Kasumi-1 (cell line): ENCODE results near the gene ADAMTSL5.
"Not testable (repeated sequence)": the region's sequence is repeated elsewhere in the genome, so short reads cannot be mapped to it uniquely, and the experiment has no call there.

ENCODE experiments used
- DNase-seq, 2 experiments: peaks; one replicate each; lab custom pipeline; 2025; lab: John Stamatoyannopoulos, UW

ADAMTSL5 gene

GRCh38 chr19:1512671-1513498 lies at the start of gene ADAMTSL5:
TSS of gene ADAMTSL5 (minus strand) at chr19:1513019. CDS start at chr19:1510943, 2,076 bp downstream.
- DNase-seq: no peak

- DNase-seq: no peak
Measured at GRCh38 chr19:1561236-1561842, 48.5 kb upstream of the ADAMTSL5 start.

- DNase-seq: no peak
Measured at GRCh38 chr19:1560286-1560882, 47.6 kb upstream of the ADAMTSL5 start.

- DNase-seq: no peak
Measured at GRCh38 chr19:1558552-1558951, 45.7 kb upstream of the ADAMTSL5 start.

GRCh38 chr19:1556390-1557070 lies 43.7 kb upstream of the ADAMTSL5 start:
- no peak for DNase-seq

GRCh38 chr19:1555487-1556389 lies 42.9 kb upstream of the ADAMTSL5 start:
- DNase-seq: no peak

GRCh38 chr19:1554968-1555367 lies 42.1 kb upstream of the ADAMTSL5 start:
- DNase-seq: no peak

- no peak for DNase-seq
Measured at GRCh38 chr19:1553415-1553814, 40.6 kb upstream of the ADAMTSL5 start.

GRCh38 chr19:1551068-1552040 lies 38.5 kb upstream of the ADAMTSL5 start:
- DNase-seq: no peak

GRCh38 chr19:1549332-1549945 lies 36.6 kb upstream of the ADAMTSL5 start:
- DNase-seq: no peak

GRCh38 chr19:1540365-1540925 lies 27.6 kb upstream of the ADAMTSL5 start:
- DNase-seq: no peak

GRCh38 chr19:1539749-1540148 lies 26.9 kb upstream of the ADAMTSL5 start:
- not testable (repeated sequence) for DNase-seq

- no peak for DNase-seq
Measured at GRCh38 chr19:1538978-1539377, 26.2 kb upstream of the ADAMTSL5 start.

GRCh38 chr19:1535699-1536098 lies 22.9 kb upstream of the ADAMTSL5 start:
- DNase-seq: not testable (repeated sequence)

- DNase-seq: no peak
Measured at GRCh38 chr19:1534972-1535371, 22.2 kb upstream of the ADAMTSL5 start.

- DNase-seq: no peak
Measured at GRCh38 chr19:1533510-1534150, 20.8 kb upstream of the ADAMTSL5 start.

- DNase-seq: no peak
Measured at GRCh38 chr19:1532003-1532402, 19.2 kb upstream of the ADAMTSL5 start.

GRCh38 chr19:1531587-1531986 lies 18.8 kb upstream of the ADAMTSL5 start:
- no peak for DNase-seq

- not testable (repeated sequence) for DNase-seq
Measured at GRCh38 chr19:1530856-1531255, 18.0 kb upstream of the ADAMTSL5 start.
